EH (cell line): ENCODE results near the gene MAFB.

Experiments used
- DNase-seq: peaks from one replicate; pipeline ENCODE4 v3.0.0-alpha.2; 2015; ENCODE audit warnings: low read depth

Gene MAFB

GRCh38 chr20:40681165-40681564, 7.9 kb downstream of the MAFB start:
- no peak for DNase-seq

- DNase-seq = no peak
These were observed 8.7 kb downstream of the MAFB start for GRCh38 chr20:40680161-40680959.

- DNase-seq = no peak
These were observed 9.9 kb downstream of the MAFB start for GRCh38 chr20:40679184-40679583.

- DNase-seq = no peak
These were observed 10.7 kb downstream of the MAFB start for GRCh38 chr20:40678286-40678875.

GRCh38 chr20:40677343-40677924, 11.6 kb downstream of the MAFB start:
- no peak for DNase-seq

GRCh38 chr20:40676491-40677269, 12.4 kb downstream of the MAFB start:
- DNase-seq = no peak

GRCh38 chr20:40675599-40676221, 13.3 kb downstream of the MAFB start:
- DNase-seq = no peak

GRCh38 chr20:40673442-40673841, 15.6 kb downstream of the MAFB start:
- DNase-seq = no peak

GRCh38 chr20:40672095-40672494, 16.9 kb downstream of the MAFB start:
- DNase-seq = no peak

GRCh38 chr20:40670253-40670652, 18.8 kb downstream of the MAFB start:
- no peak for DNase-seq

GRCh38 chr20:40669692-40670091, 19.3 kb downstream of the MAFB start:
- no peak for DNase-seq

- DNase-seq = peak; percentile 31
These were observed 20.4 kb downstream of the MAFB start for GRCh38 chr20:40668449-40669228.

GRCh38 chr20:40667503-40667902, 21.5 kb downstream of the MAFB start:
- DNase-seq = no peak

- no peak for DNase-seq
These were observed 22.7 kb downstream of the MAFB start for GRCh38 chr20:40666336-40666735.

GRCh38 chr20:40664891-40665290, 24.1 kb downstream of the MAFB start:
- DNase-seq = no peak

GRCh38 chr20:40663991-40664880, 24.8 kb downstream of the MAFB start:
- no peak for DNase-seq

GRCh38 chr20:40663304-40663790, 25.7 kb downstream of the MAFB start:
- DNase-seq = no peak

- no peak for DNase-seq
These were observed 29.5 kb downstream of the MAFB start for GRCh38 chr20:40659567-40659966.

- no peak for DNase-seq
These were observed 30.5 kb downstream of the MAFB start for GRCh38 chr20:40658509-40658908.

GRCh38 chr20:40657526-40657925, 31.5 kb downstream of the MAFB start:
- no peak for DNase-seq
